OCI-LY1 (cell line): ENCODE measurements around the gene MROH2B.

ENCODE experiments used
- H2AFZ ChIP-seq: fragments of 200-600 bp; sonication (generic), shearing (Covaris generic); 2 replicates; pipeline ENCODE4 v1.6.0; 2014; ENCODE audit warnings: antibody characterized with exemption, mild to moderate bottlenecking, low read length
- H3F3A ChIP-seq: fragments of 200-600 bp; sonication (generic), shearing (Covaris generic); 2 replicates; pipeline ENCODE4 v1.6.0; 2014; ENCODE audit warnings: mild to moderate bottlenecking, antibody characterized with exemption, low read length, moderate library complexity; ENCODE audit not compliant: insufficient read depth
- H3K27ac ChIP-seq: fragments of 200-600 bp; sonication (generic); 2 replicates; pipeline ENCODE4 v1.5.1; 2014; ENCODE audit warnings: low read length, mixed run types, mild to moderate bottlenecking, low read depth; ENCODE audit not compliant: poor library complexity, severe bottlenecking
- H3K27me3 ChIP-seq: fragments of 200-600 bp; sonication (generic); 2 replicates; pipeline ENCODE4 v1.6.0; 2014; ENCODE audit warnings: antibody characterized with exemption, mild to moderate bottlenecking, low read length, moderate library complexity; ENCODE audit not compliant: insufficient read depth
- H3K36me3 ChIP-seq: fragments of 200-600 bp; sonication (generic); 2 replicates; pipeline ENCODE4 v1.6.1; 2014; ENCODE audit warnings: mild to moderate bottlenecking, antibody characterized with exemption, low read length, moderate library complexity, mixed read lengths; ENCODE audit not compliant: insufficient read depth
- H3K4me1 ChIP-seq: fragments of 200-600 bp; sonication (generic); 2 replicates; pipeline ENCODE4 v1.5.1; 2014; ENCODE audit warnings: mild to moderate bottlenecking, low read length, moderate library complexity; ENCODE audit not compliant: insufficient read depth, severe bottlenecking
- H3K4me2 ChIP-seq: fragments of 200-600 bp; sonication (generic), shearing (Covaris generic); 2 replicates; pipeline ENCODE4 v1.6.1; 2014; ENCODE audit warnings: low read length
- H3K4me3 ChIP-seq: fragments of 200-600 bp; sonication (generic); 2 replicates; pipeline ENCODE4 v1.5.1; 2014; ENCODE audit warnings: low read length, low read depth, mild to moderate bottlenecking, mixed read lengths; ENCODE audit not compliant: poor library complexity, severe bottlenecking
- H3K79me2 ChIP-seq: fragments of 200-600 bp; shearing (Covaris generic); 2 replicates; pipeline ENCODE4 v1.6.1; 2016; ENCODE audit warnings: mixed run types, low read length, mixed read lengths; ENCODE audit not compliant: insufficient read depth
- H3K9ac ChIP-seq: fragments of 200-600 bp; sonication (generic), shearing (Covaris generic); 2 replicates; pipeline ENCODE4 v1.6.1; 2014; ENCODE audit warnings: mild to moderate bottlenecking, low read length, mixed read lengths
- H3K9me2 ChIP-seq: fragments of 200-600 bp; sonication (generic), shearing (Covaris generic); 2 replicates; pipeline ENCODE4 v1.6.1; 2014; ENCODE audit warnings: low read depth, mild to moderate bottlenecking, low read length, mixed read lengths
- H3K9me3 ChIP-seq: fragments of 200-600 bp; shearing (Covaris generic); 2 replicates; pipeline ENCODE4 v1.6.1; 2014; ENCODE audit warnings: low read length, mixed read lengths
- H4K20me1 ChIP-seq: fragments of 200-600 bp; sonication (generic), shearing (Covaris generic); 2 replicates; pipeline ENCODE4 v1.6.0; 2016; ENCODE audit warnings: mild to moderate bottlenecking, low read length; ENCODE audit not compliant: insufficient read depth
- EZH2 ChIP-seq: fragments of 200-600 bp; sonication (generic), shearing (Covaris generic); IDR thresholded peaks from 2 replicates; pipeline ENCODE4 v1.8.0; 2017; ENCODE audit warnings: borderline replicate concordance, mixed run types, mild to moderate bottlenecking, antibody characterized with exemption, low read length, moderate library complexity, mixed read lengths
- TF ChIP-seq, protein P1 (sequence below): fragments of 200-600 bp; sonication (generic), shearing (Covaris generic); IDR thresholded peaks from 2 replicates; pipeline ENCODE4 v1.5.1; 2017; ENCODE audit warnings: mild to moderate bottlenecking, antibody characterized with exemption, low read length, moderate library complexity, mixed read lengths

The MROH2B gene

DNA sequence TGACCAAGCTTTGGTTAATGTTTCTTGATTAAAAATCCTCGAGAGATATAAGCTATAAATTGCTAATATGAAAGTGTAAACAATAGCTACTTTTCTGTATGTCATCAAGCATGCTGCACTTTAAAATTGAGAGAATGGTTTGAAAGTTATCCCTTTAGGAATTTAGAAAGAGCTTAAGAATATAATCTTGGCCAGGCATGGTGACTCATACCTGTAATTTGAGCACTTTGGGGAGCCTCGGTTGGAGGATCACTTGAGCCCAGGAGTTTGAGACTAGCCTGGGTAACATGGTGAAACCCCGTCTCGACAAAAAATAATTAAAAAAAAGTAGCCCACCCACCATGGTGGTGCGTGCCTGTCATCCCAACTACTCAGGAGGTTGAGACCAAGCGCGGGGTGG is 12.2 kb upstream of the MROH2B start:
- no peaks in the 10 kb centered on the region for H3K9me2 ChIP-seq

DNA sequence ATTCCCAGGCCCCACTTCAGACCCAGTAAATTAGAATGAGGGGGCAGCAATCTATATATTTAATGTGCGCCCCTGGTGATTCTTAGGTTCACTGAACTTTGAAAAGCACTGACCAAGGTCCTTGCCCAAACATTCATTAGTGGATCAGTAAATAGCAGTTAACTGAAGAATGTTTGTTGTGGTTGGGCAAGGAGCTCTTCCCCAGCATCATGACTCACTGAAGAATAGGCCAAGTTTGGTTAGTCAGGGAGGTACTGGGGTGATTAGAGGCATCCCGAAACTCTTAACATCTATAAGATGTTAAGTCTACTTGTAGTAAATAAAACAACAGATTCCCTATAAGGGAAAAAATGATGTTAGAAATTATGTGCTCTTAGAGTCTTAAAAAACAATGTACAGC is 833 bp upstream of the MROH2B start:
- H4K20me1 ChIP-seq: no peaks in the 10 kb centered on the region
- H3K9ac ChIP-seq: no peak overlapping the region
- H3K9me2 ChIP-seq: no peaks in the 10 kb centered on the region
- H3F3A ChIP-seq: no peaks in the 10 kb centered on the region
- H3K4me1 ChIP-seq: no peaks in the 10 kb centered on the region
- no peaks in the 10 kb centered on the region for H3K9me3 ChIP-seq
- H3K4me3 ChIP-seq: no peak overlapping the region
- no peak overlapping the region for H3K27ac ChIP-seq
- no peaks in the 10 kb centered on the region for H3K36me3 ChIP-seq
- TF ChIP-seq EZH2: no peak
- TF ChIP-seq, protein P1, sequence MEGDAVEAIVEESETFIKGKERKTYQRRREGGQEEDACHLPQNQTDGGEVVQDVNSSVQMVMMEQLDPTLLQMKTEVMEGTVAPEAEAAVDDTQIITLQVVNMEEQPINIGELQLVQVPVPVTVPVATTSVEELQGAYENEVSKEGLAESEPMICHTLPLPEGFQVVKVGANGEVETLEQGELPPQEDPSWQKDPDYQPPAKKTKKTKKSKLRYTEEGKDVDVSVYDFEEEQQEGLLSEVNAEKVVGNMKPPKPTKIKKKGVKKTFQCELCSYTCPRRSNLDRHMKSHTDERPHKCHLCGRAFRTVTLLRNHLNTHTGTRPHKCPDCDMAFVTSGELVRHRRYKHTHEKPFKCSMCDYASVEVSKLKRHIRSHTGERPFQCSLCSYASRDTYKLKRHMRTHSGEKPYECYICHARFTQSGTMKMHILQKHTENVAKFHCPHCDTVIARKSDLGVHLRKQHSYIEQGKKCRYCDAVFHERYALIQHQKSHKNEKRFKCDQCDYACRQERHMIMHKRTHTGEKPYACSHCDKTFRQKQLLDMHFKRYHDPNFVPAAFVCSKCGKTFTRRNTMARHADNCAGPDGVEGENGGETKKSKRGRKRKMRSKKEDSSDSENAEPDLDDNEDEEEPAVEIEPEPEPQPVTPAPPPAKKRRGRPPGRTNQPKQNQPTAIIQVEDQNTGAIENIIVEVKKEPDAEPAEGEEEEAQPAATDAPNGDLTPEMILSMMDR: no peak
- no peaks in the 10 kb centered on the region; the same call in 1 of the 2 replicates for H3K27me3 ChIP-seq
- H3K79me2 ChIP-seq: no peaks in the 10 kb centered on the region
- H2AFZ ChIP-seq: no peak overlapping the region
- no peak overlapping the region for H3K4me2 ChIP-seq

More for the DNA sequence above, 12.2 kb upstream of the MROH2B start:
- Histone ChIP-seq H2AFZ (no peak overlapping the region), H3F3A (no peaks in the 10 kb centered on the region), H3K4me1 (no peaks in the 10 kb centered on the region), H3K27me3 (no peaks in the 10 kb centered on the region), H3K27ac (no peak overlapping the region), H3K9me3 (no peaks in the 10 kb centered on the region), H4K20me1 (no peaks in the 10 kb centered on the region), H3K36me3 (no peaks in the 10 kb centered on the region), H3K79me2 (no peaks in the 10 kb centered on the region), H3K4me3 (no peak overlapping the region), H3K4me2 (no peak overlapping the region), H3K9ac (no peak overlapping the region)
- no peak for TF ChIP-seq EZH2
- TF ChIP-seq, protein P1: no peak

DNA sequence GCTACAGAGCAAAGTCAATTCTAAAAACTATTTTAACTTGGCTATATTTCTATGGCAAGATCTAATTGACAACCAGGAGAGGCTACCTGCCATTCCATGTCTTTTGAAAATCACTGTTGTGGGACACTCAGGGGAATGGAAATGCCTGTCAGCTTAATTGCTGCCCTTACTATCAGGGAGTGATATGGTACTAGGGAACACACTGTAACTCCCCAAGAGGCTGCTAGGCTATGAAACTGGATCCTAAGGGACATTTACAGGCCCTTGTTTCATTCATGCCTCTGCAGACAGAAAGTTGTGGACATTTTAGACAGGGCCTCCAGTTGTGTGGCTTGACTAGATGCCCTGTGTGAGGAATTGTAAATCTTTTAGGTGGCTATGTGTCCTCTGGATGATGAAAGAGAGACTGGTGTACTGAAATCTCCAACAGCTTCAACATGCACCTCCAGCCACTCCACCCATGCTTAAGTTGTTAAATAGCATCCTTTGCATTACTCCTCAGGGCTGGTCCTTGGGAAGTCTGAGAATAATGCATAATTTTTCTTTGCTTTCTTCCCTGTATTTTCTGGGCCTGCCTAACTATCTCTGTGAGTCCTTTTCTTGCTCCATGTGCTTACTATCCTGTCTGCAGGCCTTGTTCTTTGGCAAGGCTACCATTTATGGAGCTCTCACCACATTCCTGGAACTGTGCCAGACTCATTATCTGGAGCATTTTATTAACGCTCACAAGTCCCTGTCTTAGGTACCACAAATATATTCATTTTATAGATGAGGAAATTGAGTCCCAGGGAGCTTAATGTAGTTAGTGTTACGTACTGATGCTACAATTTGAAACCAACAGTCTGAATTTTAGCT is 3.2 kb downstream of the MROH2B start:
- Histone ChIP-seq H3K27me3 (no peaks in the 10 kb centered on the region; the same call in 1 of the 2 replicates), H3K79me2 (no peaks in the 10 kb centered on the region), H3K4me1 (no peaks in the 10 kb centered on the region), H2AFZ (no peak overlapping the region), H3K9me3 (no peaks in the 10 kb centered on the region), H3K9me2 (no peaks in the 10 kb centered on the region), H3K4me3 (no peak overlapping the region), H3K27ac (no peak overlapping the region), H4K20me1 (no peaks in the 10 kb centered on the region), H3K36me3 (no peaks in the 10 kb centered on the region), H3K4me2 (no peak overlapping the region), H3K9ac (no peak overlapping the region), H3F3A (no peaks in the 10 kb centered on the region)
- TF ChIP-seq, protein P1: no peak
- TF ChIP-seq EZH2: no peak
